HepG2 (cell line): ENCODE results near the gene C2orf81. TPM values are rescaled to one million over a fixed set of nuclear protein-coding genes. Genes with fewer than 3 reads are reported as not detected.

Experiments
- ATAC-seq: fragments of 200-7000 bp; cut with Tn5 transposase; 3 replicates; pipeline ENCODE4 v1.9.1; 2020; ENCODE audit warnings: mild to moderate bottlenecking, moderate library complexity
- BruUV-seq: library from RNA; stranded (reverse); fragments of 400-500 nt; replicated peaks from 2 replicates; lab custom pipeline; 2021; lab: Mats Ljungman, UMichigan
- CTCF ChIA-PET: fragments of 300-600 bp; formaldehyde crosslinking; extraction: SDS; loops from one replicate; lab custom pipeline; 2021; ENCODE audit warnings: low total read pairs, inconsistent platforms, low intra/inter-chr PET ratio; lab: Yijun Ruan, JAX
- POLR2A ChIA-PET: fragments of 350-600 bp; sonication (Branson Sonifier 250); formaldehyde crosslinking; loops from one replicate; lab custom pipeline; 2020; ENCODE audit warnings: antibody characterized with exemption, inconsistent platforms; lab: Yijun Ruan, JAX
- DNase-seq: peaks from one replicate; pipeline ENCODE4 v3.0.0-alpha.2; 2015; ENCODE audit warnings: low spot score
- FAIRE-seq: peaks from 3 replicates; lab custom pipeline; 2011; peaks lifted over from hg19 to GRCh38; lab: Jason Lieb, UNC
- H2AFZ ChIP-seq: one replicate; pipeline ENCODE4 v1.6.1; 2011; ENCODE audit warnings: low read length, inconsistent platforms
- H3K27ac ChIP-seq: fragments of 300-600 bp; 3 replicates; pipeline ENCODE4 v1.8.0; 2011; ENCODE audit warnings: mixed run types, mild to moderate bottlenecking, mixed read lengths, low read length, inconsistent platforms; ENCODE audit not compliant: insufficient read depth; ENCODE audit errors: extremely low read length
- H3K27me3 ChIP-seq, 2 experiments: fragments of 200-600 bp in 1 of 2; 2 replicates in 1 of 2; 3 replicates in 1 of 2; pipeline versions ENCODE4 v1.6.0 to v1.8.0; 2011; ENCODE audit warnings: low read length in 2 of 2, mild to moderate bottlenecking in 2 of 2, moderate library complexity in 2 of 2, inconsistent platforms in 1 of 2; ENCODE audit not compliant: insufficient read depth in 2 of 2, control insufficient read depth in 1 of 2
- H3K36me3 ChIP-seq, 2 experiments: fragments of 200-600 bp in 1 of 2; replicated peaks in 1 of 2; 2 replicates in 1 of 2; 3 replicates in 1 of 2; pipeline versions ENCODE4 v1.5.1 to v1.8.0; 2011; ENCODE audit warnings: low read length in 2 of 2, inconsistent platforms in 1 of 2; ENCODE audit not compliant: insufficient read depth in 2 of 2, control insufficient read depth in 1 of 2
- H3K4me1 ChIP-seq: 2 replicates; pipeline ENCODE4 v1.5.1; 2012; ENCODE audit warnings: low read length, inconsistent platforms; ENCODE audit not compliant: insufficient read depth
- H3K4me2 ChIP-seq: 2 replicates; pipeline ENCODE4 v1.6.0; 2011; ENCODE audit warnings: low read depth, low read length, inconsistent platforms
- H3K4me3 ChIP-seq, 3 experiments: fragments of 200-600 bp in 1 of 3; sonication (generic), shearing (Covaris generic) in 1 of 3; replicated peaks in 1 of 3; 2 replicates each; pipeline ENCODE4 v1.5.1; 2011 to 2016; ENCODE audit warnings: low read length in 3 of 3, inconsistent platforms in 2 of 3, low read depth in 2 of 3, mild to moderate bottlenecking in 2 of 3, control low read depth in 1 of 3, mixed read lengths in 1 of 3; ENCODE audit not compliant: insufficient read depth in 1 of 3
- H3K79me2 ChIP-seq: one replicate; pipeline ENCODE4 v1.6.1; 2011; ENCODE audit warnings: low read length, inconsistent platforms; ENCODE audit not compliant: insufficient read depth
- H3K9ac ChIP-seq: 2 replicates; pipeline ENCODE4 v1.6.0; 2011; ENCODE audit warnings: mild to moderate bottlenecking, low read depth, low read length, inconsistent platforms; ENCODE audit not compliant: insufficient read depth
- H3K9me3 ChIP-seq: 2 replicates; pipeline ENCODE4 v1.5.1; 2012; ENCODE audit warnings: mild to moderate bottlenecking, low read length
- H4K20me1 ChIP-seq: 2 replicates; pipeline ENCODE4 v1.6.0; 2011; ENCODE audit warnings: inconsistent platforms, mild to moderate bottlenecking, low read length, moderate library complexity; ENCODE audit not compliant: insufficient read depth
- CAMTA2 ChIP-seq: sonication (generic); formaldehyde crosslinking; IDR thresholded peaks from 2 replicates; pipeline ENCODE4 v1.4.0; 2020; ENCODE audit warnings: mild to moderate bottlenecking, missing genetic modification reagents, borderline replicate concordance
- CC2D1A ChIP-seq: sonication (generic); formaldehyde crosslinking; IDR thresholded peaks from 2 replicates; pipeline ENCODE4 v1.8.1; 2023; ENCODE audit warnings: mild to moderate bottlenecking, missing genetic modification reagents
- CEBPG ChIP-seq: IDR thresholded peaks from 2 replicates; pipeline ENCODE4 v1.6.1; 2016
- GATAD2A ChIP-seq: IDR thresholded peaks from 2 replicates; pipeline ENCODE4 v1.6.1; 2016
- GTF2F1 ChIP-seq: fragments of 150-350 bp; IDR thresholded peaks from 2 replicates; pipeline ENCODE4 v1.6.1; 2014; ENCODE audit warnings: low read length
- HDAC2 ChIP-seq: sonication (generic); formaldehyde crosslinking; IDR thresholded peaks from 2 replicates; pipeline ENCODE4 v1.4.0; 2020; ENCODE audit warnings: missing genetic modification reagents
- MED8 ChIP-seq: sonication (generic); formaldehyde crosslinking; IDR thresholded peaks from 2 replicates; pipeline ENCODE4 v1.8.1; 2023; ENCODE audit warnings: mild to moderate bottlenecking, missing genetic modification reagents; ENCODE audit not compliant: insufficient replicate concordance
- MXD4 ChIP-seq: IDR thresholded peaks from 2 replicates; pipeline ENCODE4 v1.6.1; 2016; ENCODE audit warnings: mild to moderate bottlenecking, missing biosample characterization, missing genetic modification reagents
- RCOR2 ChIP-seq: IDR thresholded peaks from 2 replicates; pipeline ENCODE4 v1.6.1; 2016; ENCODE audit warnings: missing biosample characterization, missing genetic modification reagents
- ZNF563 ChIP-seq: sonication (generic); formaldehyde crosslinking; IDR thresholded peaks from 2 replicates; pipeline ENCODE4 v1.8.0; 2022; ENCODE audit warnings: mild to moderate bottlenecking, moderate library complexity, missing genetic modification reagents
- ZNF670 ChIP-seq: sonication (generic); formaldehyde crosslinking; IDR thresholded peaks from 2 replicates; pipeline ENCODE4 v1.8.0; 2022; ENCODE audit warnings: mild to moderate bottlenecking, missing genetic modification reagents, borderline replicate concordance
- ZNF703 ChIP-seq: sonication (generic); formaldehyde crosslinking; IDR thresholded peaks from 2 replicates; pipeline ENCODE4 v1.5.1; 2020; ENCODE audit warnings: missing genetic modification reagents, mild to moderate bottlenecking, moderate library complexity, borderline replicate concordance
- whole genome bisulfite sequencing: methylation state at CpG from one replicate; pipeline ENCODE4 v1.1.6; 2017; ENCODE audit warnings: low lambda C conversion rate; 5-methylcytosine and 5-hydroxymethylcytosine counted together
- in situ Hi-C: cut with HindIII; loops from 2 replicates; pipeline ENCODE4 v1.10.0; 2017; ENCODE audit warnings: low pct_unique_long_range_greater_than_20kb; ENCODE audit not compliant: extremely low pct_ligation_motif_present
- intact Hi-C: fragments of 100-400 bp; cut with micrococcal nuclease; formaldehyde crosslinking; loops from one replicate; pipeline ENCODE4 v1.10.0; 2022; ENCODE audit not compliant: unreplicated experiment
- polyA plus RNA-seq, 8 experiments: library from polyadenylated mRNA; depleted of rRNA in 3 of 8; stranded (reverse) in 7 of 8; unstranded in 1 of 8; fragments of >200 nt; fragmentation: Illumina TruSeq in 4 of 8; extraction: Trizol in 4 of 8; gene quantifications; 2 replicates each; pipeline versions ENCODE4 v1.2.1 to v1.2.3, GENCODE V29; 2011 to 2016; ENCODE audit warnings: low read depth in 4 of 8, missing spikeins in 1 of 8, mixed read lengths in 1 of 8; ENCODE audit not compliant: insufficient read depth in 1 of 8
- total RNA-seq, 5 experiments: library from RNA; depleted of rRNA; stranded (reverse); fragments of >200 nt; fragmentation: Illumina TruSeq; extraction: Trizol; gene quantifications; 2 replicates each; pipeline ENCODE4 v1.2.3, GENCODE V29; 2016; ENCODE audit warnings: low read depth in 1 of 5
- TF ChIP-seq, protein P1 (sequence below): sonication (generic); formaldehyde crosslinking; IDR thresholded peaks from 2 replicates; pipeline ENCODE4 v1.4.0; 2020; ENCODE audit warnings: missing genetic modification reagents
- TF ChIP-seq, protein P2 (sequence below): sonication (generic); formaldehyde crosslinking; IDR thresholded peaks from 2 replicates; pipeline ENCODE4 v1.5.0; 2020; ENCODE audit warnings: mild to moderate bottlenecking, missing genetic modification reagents
- TF ChIP-seq, protein P3 (sequence below): sonication (generic); formaldehyde crosslinking; IDR thresholded peaks from 2 replicates; pipeline ENCODE4 v1.8.0; 2022; ENCODE audit warnings: mild to moderate bottlenecking, missing genetic modification reagents, moderate library complexity
- TF ChIP-seq, protein P4 (sequence below): sonication (generic); formaldehyde crosslinking; IDR thresholded peaks from 2 replicates; pipeline ENCODE4 v1.8.1; 2023; ENCODE audit warnings: missing genetic modification reagents, mild to moderate bottlenecking, borderline replicate concordance

The C2orf81 gene
- total and polyA plus RNA-seq, 2 of the 13 experiments (the other 11 are each of a cell fraction or from before 2014, with no cell fraction given): 0.15 to 0.17 TPM

DNA sequence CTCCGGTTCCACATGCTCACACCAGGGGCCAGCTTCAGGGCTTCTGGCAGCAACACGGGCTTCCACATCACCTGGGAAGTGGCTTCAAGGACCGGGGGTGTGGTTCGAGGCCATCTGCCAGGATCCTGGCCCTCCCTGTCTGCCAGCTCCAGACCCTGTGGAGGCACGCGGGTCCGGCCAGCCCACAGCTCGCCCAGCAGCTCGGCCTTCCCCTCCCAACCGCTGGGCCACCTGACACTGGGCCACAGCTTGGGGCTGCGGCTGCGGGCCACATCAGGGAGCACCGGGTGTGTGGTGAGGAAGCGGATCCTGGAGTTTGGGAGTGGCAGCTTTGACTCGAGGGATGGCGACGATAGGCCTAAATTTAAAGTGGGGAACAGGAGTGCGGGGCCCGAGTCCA is 7.0 kb downstream of the C2orf81 start (continued):
- TF ChIP-seq, protein P1, sequence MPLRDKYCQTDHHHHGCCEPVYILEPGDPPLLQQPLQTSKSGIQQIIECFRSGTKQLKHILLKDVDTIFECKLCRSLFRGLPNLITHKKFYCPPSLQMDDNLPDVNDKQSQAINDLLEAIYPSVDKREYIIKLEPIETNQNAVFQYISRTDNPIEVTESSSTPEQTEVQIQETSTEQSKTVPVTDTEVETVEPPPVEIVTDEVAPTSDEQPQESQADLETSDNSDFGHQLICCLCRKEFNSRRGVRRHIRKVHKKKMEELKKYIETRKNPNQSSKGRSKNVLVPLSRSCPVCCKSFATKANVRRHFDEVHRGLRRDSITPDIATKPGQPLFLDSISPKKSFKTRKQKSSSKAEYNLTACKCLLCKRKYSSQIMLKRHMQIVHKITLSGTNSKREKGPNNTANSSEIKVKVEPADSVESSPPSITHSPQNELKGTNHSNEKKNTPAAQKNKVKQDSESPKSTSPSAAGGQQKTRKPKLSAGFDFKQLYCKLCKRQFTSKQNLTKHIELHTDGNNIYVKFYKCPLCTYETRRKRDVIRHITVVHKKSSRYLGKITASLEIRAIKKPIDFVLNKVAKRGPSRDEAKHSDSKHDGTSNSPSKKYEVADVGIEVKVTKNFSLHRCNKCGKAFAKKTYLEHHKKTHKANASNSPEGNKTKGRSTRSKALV (CRISPR knock-in tag): no peak
- TF ChIP-seq, protein P2, sequence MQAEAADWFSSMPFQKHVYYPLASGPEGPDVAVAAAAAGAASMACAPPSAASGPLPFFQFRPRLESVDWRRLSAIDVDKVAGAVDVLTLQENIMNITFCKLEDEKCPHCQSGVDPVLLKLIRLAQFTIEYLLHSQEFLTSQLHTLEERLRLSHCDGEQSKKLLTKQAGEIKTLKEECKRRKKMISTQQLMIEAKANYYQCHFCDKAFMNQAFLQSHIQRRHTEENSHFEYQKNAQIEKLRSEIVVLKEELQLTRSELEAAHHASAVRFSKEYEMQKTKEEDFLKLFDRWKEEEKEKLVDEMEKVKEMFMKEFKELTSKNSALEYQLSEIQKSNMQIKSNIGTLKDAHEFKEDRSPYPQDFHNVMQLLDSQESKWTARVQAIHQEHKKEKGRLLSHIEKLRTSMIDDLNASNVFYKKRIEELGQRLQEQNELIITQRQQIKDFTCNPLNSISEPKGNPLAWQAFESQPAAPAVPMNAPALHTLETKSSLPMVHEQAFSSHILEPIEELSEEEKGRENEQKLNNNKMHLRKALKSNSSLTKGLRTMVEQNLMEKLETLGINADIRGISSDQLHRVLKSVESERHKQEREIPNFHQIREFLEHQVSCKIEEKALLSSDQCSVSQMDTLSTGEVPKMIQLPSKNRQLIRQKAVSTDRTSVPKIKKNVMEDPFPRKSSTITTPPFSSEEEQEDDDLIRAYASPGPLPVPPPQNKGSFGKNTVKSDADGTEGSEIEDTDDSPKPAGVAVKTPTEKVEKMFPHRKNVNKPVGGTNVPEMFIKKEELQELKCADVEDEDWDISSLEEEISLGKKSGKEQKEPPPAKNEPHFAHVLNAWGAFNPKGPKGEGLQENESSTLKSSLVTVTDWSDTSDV (CRISPR knock-in tag): no peak
- TF ChIP-seq ZNF563 (CRISPR knock-in tag) (0 out of 2 replicates have a peak, but pooled peaks have one; percentile 30), RCOR2 (CRISPR knock-in tag) (no peak), MED8 (CRISPR knock-in tag) (no peak), GTF2F1 (no peak)

DNA sequence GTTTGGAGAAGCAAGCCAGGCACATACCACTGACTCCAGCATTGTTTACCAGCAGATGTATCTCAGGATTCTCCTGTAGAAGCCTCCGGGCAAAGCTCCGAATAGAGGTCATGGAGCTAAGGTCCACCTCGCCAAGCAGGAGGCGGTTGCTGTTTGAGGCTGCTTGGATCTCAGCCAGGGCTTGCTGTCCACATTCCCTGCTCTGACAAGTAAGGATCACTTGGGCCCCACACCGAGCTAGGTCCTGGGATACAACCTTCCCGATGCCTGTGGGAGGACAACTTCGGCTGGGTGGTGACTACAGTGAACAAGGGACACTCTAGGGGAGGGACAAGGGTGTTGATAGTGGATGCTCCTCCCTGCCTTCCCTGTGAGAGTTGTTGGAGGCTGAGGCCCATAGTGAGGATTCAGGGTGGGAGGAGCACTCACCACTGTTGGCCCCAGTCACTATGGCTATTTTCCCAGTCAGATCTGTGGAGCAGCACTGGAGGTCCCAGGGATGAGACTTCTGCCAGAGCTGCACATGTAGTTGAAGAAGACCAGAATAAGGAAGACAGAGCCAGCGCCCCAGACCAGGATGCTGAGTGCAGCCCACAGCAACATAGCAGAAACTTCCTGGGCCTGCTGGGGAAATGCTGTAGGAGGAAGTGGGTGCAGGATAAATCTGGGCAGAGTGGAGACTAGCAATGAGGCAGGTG is 8.3 kb downstream of the C2orf81 start:
- ChIA-PET CTCF (no interaction called here), POLR2A (interaction anchor here (0.7 to 2.4 kb wide), 11 partner anchors 11 to 117 kb away, joined by 3 to 17 read pairs (median 5); partner anchors contain the start of genes AUP1, HTRA2, MRPL53 and PCGF1)
- no peaks in the 10 kb centered on the region for H3K9me3 ChIP-seq
- H3K36me3 ChIP-seq: no peaks in the 10 kb centered on the region
- H3K4me1 ChIP-seq: peaks cover 27% of the 10 kb centered on the region
- FAIRE-seq (peak; percentile 96), DNase-seq (peak; percentile 78), ATAC-seq (peak; percentile 84)
- H3K9ac ChIP-seq: peak overlapping the region; percentile 5; the same call in 1 of the 2 replicates
- H3K4me2 ChIP-seq: peak overlapping the region; percentile 84
- intact Hi-C loops: no loop called here
- peak overlapping the region; percentile 13 for H3K27ac ChIP-seq
- in situ Hi-C loops: no loop called here
- peaks cover 0 to 9% of the 10 kb centered on the region in 2 experiments; a peak in 3 of 5 replicates for H3K27me3 ChIP-seq
- peak overlapping the region in 2 of 3 experiments; percentile 2 to 63; a peak in 2 of 6 replicates for H3K4me3 ChIP-seq
- H2AFZ ChIP-seq: peak overlapping the region; percentile 43
- 3% methylated on average over 8 of the region's 8 CpGs for WGBS
- H4K20me1 ChIP-seq: no peaks in the 10 kb centered on the region
- H3K79me2 ChIP-seq: no peaks in the 10 kb centered on the region
- BruUV-seq: no TSS peak
- no peak for TF ChIP-seq GTF2F1
- TF ChIP-seq, protein P3, sequence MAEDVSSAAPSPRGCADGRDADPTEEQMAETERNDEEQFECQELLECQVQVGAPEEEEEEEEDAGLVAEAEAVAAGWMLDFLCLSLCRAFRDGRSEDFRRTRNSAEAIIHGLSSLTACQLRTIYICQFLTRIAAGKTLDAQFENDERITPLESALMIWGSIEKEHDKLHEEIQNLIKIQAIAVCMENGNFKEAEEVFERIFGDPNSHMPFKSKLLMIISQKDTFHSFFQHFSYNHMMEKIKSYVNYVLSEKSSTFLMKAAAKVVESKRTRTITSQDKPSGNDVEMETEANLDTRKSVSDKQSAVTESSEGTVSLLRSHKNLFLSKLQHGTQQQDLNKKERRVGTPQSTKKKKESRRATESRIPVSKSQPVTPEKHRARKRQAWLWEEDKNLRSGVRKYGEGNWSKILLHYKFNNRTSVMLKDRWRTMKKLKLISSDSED: no peak
- TF ChIP-seq GATAD2A (CRISPR knock-in tag): 0 out of 2 replicates have a peak, but pooled peaks have one; percentile 43
- TF ChIP-seq, protein P4, sequence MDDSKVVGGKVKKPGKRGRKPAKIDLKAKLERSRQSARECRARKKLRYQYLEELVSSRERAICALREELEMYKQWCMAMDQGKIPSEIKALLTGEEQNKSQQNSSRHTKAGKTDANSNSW (CRISPR knock-in tag): no peak
- TF ChIP-seq CAMTA2 (CRISPR knock-in tag): no peak
- TF ChIP-seq ZNF703 (CRISPR knock-in tag): no peak
- no peak for TF ChIP-seq CC2D1A
- TF ChIP-seq ZNF670: no peak
- no peak for TF ChIP-seq MXD4 (CRISPR knock-in tag)
- peak; percentile 26; the same call in 1 of the 2 replicates for TF ChIP-seq HDAC2 (CRISPR knock-in tag)
- peak; percentile 15; the same call in 1 of the 2 replicates for TF ChIP-seq CEBPG (CRISPR knock-in tag)
